Measurements from ENCODE around the gene COL18A1. TPM values are rescaled to one million over a fixed set of nuclear protein-coding genes. Genes with fewer than 3 reads are reported as not detected.

The COL18A1 gene
- total and polyA plus RNA-seq, 2 of the 8 experiments (the other 6 are each of a cell fraction or from before 2014, with no cell fraction given) = 145 to 201 TPM

DNA sequence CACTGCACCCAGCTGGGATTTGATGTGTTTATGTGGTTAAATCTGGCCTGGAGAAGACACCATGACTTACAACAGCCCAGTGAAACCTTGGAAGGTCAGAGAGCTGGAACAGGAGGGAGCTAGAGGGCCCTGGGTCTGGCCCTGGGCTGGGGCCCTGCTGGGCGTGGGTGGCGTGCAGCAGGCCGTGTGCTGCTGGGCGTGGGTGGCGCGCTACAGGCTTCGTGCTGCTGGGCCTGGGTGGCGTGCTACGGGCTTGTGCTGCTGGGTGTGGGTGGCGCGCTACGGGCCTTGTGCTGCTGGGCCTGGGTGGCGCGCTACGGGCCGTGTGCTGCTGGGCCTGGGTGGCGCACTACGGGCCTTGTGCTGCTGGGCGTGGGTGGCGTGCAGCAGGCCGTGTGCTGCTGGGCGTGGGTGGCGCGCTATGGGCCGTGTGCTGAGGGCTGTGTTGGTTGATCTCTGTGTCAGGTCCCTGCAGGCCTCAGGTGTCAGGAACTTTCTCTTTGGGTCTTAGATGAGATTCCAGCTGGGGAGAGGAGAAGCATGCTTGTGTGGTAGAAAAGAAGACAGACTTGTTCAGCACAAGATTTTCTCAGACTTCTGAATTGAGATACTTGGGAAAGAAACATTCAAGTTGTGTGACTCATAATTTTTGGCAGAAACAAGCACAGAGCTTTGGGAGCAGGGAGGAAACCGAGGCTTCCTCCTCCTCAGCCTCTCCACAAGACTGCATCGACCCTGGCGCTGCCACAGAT lies 66.0 kb downstream of the COL18A1 start (continued):
- TF ChIP-seq CHD7 (IDR thresholded peaks at IDR 0.05; ENCODE audit: insufficient replicate concordance, low read length) = no peak
- no peak for TF ChIP-seq JUND (IDR thresholded peaks at IDR 0.05; ENCODE audit: low read length)

Data from H1 (cell line).